GM15510 (cell line): Measurements from ENCODE around the gene MYADML2.
A peak's percentile ranks its signal among the peaks of the same experiment; 100 is the strongest.

Experiments
- POLR2A ChIP-seq: IDR thresholded peaks from 3 replicates; pipeline ENCODE4 v1.6.1; 2011; ENCODE audit warnings: borderline replicate concordance; ENCODE audit not compliant: insufficient read length; ENCODE audit errors: extremely low read depth

The MYADML2 gene

GRCh38 chr17:81927653-81928543 lies 19.1 kb downstream of the MYADML2 start, which contains the start of gene MAFG:
TSS of gene MAFG (minus strand) at chr17:81927735. CDS start at chr17:81923185, 4,550 bp downstream.
- TF ChIP-seq POLR2A = peak; percentile 46

- no peak for TF ChIP-seq POLR2A
These were observed 19.8 kb downstream of the MYADML2 start for GRCh38 chr17:81927152-81927652.

GRCh38 chr17:81926451-81927151 lies 20.4 kb downstream of the MYADML2 start:
- TF ChIP-seq POLR2A = peak; percentile 25

- no peak for TF ChIP-seq POLR2A
These were observed 21.1 kb downstream of the MYADML2 start for GRCh38 chr17:81925860-81926450.

- no peak for TF ChIP-seq POLR2A
These were observed 22.2 kb downstream of the MYADML2 start for GRCh38 chr17:81924557-81925532.

- no peak for TF ChIP-seq POLR2A
These were observed 23.5 kb downstream of the MYADML2 start for GRCh38 chr17:81923302-81924260.

GRCh38 chr17:81922566-81923301 lies 24.3 kb downstream of the MYADML2 start:
- no peak for TF ChIP-seq POLR2A

GRCh38 chr17:81921996-81922565 lies 25.0 kb downstream of the MYADML2 start:
- no peak for TF ChIP-seq POLR2A

GRCh38 chr17:81921537-81921862 lies 25.5 kb downstream of the MYADML2 start:
- no peak for TF ChIP-seq POLR2A

- no peak for TF ChIP-seq POLR2A
These were observed 26.2 kb downstream of the MYADML2 start for GRCh38 chr17:81920612-81921536.
